Activated T-helper 1 cell treated with Interleukin-2 at 50 U/mL for 16 hours (primary cell): Measurements from ENCODE around the gene TMEM207.

Experiments
- DNase-seq: peaks from one replicate; pipeline ENCODE4 v3.0.0-alpha.2; 2020; ENCODE audit warnings: low read depth

Gene TMEM207

DNA sequence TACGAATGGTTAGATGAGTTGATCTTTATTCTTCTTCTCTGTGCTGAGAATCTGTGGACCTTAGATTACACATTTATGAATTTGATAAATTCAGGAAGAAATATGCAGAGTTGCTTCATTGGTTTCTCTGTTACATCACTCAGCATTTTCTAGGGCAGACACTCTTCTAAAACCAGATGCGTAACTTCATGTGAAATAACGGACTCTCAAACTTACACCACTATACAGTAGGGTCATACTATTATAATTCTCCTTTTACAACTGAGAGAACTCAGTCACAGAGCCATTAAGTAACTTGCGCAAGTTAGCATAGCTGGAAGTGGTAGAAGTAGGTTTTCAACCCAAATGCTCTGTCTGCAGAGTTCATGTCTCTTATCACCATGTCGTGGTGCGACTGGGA lies 5.7 kb downstream of the TMEM207 start:
- DNase-seq, result no peak

DNA sequence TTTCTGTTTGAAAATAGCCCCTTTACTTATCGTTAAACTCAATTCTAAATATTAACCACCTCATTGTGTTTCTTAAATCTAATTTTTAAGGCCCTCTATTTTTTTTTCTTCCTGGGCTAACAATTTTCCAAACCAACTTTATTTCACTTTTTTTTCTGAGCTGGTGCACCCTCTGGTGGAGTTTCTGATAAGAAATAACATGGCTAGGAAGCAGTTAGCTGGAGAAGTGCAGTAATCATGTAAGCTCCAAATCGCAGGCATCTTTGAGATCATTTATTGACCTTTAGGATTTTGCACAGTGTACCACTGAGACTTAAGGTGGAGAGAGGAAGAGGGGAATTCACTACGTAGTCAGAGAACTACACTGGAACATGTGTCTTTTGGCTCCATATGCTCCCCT lies 6.4 kb downstream of the TMEM207 start:
- DNase-seq, result no peak

DNA sequence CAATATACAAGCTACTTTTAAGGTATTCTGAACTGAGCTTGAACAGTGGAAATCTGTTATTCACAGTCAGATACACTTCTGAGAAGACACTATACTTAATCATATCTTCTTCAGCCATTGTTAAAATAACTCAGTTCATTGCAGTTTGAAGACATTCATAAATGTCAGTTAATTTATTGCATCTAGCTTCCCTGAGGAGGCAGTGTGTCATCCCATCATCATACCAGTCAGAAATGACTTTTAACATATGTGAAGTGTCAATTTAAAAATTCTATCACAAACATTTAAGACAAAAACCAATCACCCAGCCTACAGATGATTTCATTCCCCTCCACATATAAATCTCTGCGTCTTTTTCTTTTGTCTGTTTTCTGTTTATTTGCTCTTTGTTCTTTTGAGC lies 7.5 kb downstream of the TMEM207 start:
- DNase-seq, result no peak

DNA sequence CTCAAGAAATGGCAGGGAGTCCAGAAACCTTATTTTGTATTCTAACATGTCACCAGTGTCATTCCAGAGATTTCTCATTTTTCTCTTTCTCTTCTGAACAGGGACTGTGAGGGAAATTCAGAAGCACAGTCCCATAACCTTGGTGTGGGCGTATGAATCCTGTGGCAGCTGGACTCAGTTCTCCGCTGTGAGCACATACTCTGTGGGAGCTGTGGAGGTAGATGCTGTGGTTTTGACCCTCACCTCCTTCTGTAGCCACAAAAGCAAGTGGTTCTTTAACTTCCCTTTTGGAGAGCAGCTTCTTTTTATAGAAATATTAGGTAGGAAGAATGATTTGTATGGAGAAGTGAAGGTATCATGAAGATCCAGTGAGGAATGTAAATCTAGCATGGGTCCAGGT lies 13.4 kb downstream of the TMEM207 start:
- no peak for DNase-seq

DNA sequence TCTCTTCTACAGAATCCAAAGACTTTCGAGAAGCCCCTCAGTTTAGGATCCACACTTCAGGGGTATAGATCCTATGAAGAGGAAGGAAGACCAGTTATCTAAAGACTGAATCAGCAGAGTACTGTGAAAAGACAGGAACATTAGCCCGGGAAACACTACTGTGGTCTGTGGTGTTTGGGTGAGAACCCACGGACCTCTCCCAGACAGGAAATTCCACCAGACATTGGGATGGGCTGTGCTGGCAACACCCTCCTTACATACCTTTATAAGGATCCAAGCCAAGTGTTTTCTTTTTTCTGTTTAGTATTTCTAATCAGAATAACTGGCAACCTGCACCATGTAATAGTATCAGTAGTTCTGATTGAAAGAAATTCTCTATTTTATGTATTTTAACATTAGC lies 14.1 kb downstream of the TMEM207 start:
- no peak for DNase-seq

DNA sequence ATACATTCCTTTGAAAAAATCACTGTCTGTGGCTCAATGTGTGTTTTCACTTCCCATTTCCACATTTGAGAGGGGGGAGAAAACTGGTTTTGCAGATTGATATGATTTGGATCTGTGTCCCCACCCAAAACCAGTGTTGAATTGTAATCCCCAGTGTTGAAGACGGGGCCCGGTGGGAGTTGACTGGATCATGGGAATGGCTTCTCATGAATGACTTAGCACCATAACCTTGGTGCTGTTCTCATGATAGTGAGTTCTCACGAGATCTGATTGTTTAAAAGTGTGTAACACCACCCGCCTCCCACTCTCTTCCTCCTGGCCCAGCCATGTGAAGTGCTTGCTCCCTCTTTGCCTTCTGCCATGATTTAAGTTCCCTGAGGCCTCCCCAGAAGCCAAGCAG lies 16.1 kb downstream of the TMEM207 start:
- no peak for DNase-seq

DNA sequence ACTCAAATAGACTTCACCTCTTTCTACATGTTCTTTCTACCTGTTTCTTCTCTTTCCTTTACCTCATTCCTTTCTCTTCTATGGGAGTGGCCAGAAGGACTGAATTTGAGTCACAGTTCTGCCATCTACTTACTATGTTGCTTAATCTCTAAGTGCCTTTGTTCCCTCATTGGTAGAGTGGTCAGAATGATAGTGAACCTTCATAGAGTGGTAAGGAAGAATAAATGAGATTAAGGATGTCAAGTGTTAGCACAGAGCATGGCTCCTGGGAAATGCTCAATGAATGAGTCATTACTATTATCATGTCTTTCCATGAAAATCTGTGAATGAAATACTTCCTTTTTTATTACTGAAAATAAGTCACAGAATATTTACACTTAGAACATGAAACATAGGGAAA lies 17.5 kb downstream of the TMEM207 start:
- DNase-seq, result no peak

DNA sequence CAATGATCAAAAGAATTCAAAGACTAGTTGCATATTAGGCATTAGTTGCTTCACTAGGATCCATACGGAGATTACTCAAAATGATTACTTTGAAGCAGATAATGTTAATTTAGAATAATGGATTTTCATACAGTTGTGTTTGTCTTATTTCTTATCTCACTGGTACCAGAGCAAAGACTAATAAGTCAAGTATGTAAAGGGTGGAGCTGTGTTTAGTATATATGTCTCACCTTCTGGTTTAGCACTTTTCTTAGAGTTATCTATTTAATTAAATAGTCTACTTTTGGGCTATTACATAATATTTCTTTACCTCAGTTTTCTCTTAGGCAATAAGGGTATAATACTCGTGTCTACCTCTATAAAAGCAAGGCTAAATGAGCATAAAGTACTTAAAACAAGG lies 18.8 kb downstream of the TMEM207 start:
- DNase-seq, result no peak

DNA sequence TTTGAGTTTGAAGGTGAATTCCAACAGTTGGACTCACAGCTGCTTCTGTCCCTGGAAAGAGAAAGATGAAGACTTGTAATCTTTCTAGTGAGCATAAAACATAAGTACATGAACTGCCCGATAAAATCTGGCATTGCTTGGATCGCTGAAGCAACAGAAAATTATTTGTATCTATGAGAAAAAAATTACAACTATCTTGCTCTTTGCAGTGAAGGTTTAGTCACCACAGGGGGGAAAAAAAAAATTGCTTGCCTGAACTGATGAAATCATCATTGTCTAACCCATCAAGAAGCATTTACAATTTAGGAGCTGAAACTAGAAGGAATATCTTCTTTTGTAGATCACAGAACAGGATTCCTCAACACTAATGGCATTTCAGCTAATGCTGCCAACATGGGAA lies 20.0 kb downstream of the TMEM207 start:
- DNase-seq, result no peak

DNA sequence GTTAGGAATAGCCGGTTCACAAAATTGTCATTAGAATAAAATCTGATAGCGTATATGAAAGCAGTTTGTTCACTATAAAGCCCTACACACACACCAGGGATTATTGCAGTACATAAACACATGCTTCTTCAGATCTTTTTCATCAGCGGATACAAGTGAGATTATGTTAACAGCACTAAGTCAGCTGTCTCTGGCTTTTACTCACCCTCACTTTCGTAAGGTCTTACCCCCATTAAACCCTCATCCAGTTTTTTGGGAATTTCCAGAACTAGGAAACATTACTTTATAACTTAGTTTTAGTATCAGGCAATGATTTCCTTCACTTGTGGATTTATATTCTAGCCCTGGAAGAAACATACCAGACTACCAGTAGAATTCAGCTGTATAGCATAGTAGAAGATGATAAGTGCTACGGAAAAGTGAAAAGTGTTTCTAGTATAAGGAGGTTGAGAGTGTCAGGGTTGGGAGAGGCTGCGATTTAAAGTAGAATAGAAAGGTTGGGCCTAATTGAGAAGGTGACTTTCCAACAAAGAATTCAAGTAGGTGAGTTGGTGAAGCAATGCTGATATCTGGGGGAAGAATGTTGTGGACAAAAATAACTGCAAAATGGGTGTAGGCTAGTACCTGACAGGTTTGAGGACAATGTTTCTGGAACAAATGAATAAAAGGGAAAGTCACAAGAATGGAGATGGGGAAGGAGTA lies 22.7 kb downstream of the TMEM207 start:
- no peak for DNase-seq

DNA sequence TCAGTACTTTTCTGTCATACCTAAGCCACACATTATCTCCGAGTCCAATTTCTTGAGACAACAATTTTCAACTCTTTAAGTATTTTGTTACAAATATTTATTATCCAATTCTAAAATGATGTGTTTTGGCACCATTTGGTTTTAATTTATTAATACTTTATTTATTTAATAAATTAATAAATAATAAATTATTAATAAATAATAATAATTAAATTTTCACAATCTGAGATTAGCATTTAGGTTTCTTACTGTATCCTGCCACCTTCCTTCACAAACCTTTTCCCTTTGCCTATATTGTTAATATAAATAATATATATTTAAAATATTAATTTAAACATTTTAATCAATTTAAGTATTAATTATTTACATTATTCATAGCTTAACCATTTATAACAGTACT lies 23.9 kb downstream of the TMEM207 start:
- DNase-seq, result no peak

DNA sequence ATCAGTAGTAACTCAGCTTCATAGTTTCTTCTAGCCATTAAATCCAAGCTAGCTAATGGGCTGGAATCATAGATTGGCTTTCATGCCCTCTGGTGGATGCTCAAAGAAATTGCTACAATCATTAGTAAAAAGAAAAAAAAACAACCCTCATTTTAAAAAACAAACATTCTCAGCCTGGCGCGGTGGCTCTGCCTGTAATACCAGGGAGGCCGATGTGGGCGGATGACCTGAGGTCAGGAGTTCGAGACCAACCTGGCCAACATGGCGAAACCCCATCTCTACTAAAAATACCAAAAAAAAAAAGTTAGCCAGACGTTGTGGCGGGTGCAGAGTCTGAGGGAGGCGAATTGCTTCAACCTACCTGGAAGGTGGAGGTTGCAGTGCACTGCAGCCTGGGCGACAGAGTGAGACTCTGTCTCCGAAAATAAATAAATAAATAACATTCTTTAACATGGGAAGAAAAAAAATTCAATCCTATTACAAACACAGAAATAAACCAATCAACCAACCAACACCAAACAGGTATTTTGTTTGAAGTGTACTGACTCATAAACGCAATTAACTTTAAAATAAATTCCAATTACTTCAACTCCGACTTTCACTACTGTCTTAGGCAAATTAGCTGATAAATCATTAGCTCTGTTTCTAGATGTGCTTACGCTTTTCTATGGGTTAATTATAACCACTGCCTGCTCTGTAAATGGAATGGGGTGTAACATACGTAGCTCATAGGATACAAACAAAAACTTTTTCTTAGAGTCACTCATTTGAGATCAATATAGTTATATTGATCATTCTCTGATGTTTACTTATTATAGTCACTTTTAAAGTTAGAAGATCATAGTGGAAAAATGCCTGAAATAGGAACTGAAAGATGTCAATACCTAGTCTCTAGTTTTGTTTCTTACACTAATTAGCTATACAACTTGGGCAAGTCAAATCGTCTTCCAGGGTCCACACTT lies 24.9 kb downstream of the TMEM207 start:
- DNase-seq, result no peak

DNA sequence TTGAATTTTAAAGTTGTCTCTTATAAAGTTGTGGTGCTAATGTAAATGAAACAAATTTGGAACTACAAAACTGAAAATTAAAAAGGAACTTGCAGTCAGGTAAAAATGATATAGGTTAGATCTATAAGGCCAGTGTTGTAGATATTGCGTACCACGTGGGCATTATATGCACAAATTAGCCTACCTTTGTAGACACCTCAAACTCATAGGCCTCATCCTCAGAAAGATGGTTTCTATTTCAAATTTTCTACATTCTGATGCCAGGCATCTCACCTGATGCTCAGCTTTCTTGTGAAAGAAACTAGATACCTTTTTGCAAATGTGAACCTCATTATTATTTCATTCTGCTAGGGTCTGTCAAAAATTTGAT lies 25.6 kb downstream of the TMEM207 start:
- DNase-seq, result no peak

DNA sequence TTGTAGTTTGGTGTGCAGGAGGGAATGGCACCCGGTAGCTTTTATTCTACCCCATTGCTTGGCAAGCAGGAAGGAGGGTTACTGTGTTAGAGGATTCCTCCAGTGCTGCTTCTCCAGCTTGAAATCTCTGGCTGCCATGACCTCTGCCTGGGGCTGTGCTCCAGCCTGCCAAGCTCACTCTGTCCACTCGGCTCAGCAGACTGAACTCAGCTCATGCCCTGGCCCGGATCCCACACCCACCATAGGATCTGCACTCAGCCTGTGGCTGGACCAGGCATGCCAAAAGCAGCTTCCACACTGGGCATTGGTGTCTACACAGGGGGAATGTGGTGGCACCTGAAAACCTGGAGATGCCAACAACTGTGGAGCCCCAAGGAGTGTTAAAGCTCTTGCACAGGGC lies 35.4 kb downstream of the TMEM207 start:
- DNase-seq, result no peak

DNA sequence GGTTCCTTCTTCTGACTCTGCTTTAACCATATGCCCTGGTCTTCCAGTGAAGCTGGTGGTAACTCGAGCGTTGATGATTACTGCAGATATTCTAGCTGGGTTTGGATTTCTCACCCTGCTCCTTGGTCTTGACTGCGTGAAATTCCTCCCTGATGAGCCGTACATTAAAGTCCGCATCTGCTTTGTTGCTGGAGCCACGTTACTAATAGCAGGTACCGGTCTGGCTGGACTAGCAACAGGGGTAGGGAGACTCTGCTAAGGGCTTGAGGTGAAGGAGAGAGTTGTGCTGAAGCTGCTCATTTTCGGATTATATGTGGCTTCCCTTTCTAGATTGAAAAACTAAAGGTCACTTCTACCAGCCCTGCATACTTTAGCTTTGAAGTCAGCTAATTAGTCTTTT lies 45.0 kb downstream of the TMEM207 start:
- no peak for DNase-seq

DNA sequence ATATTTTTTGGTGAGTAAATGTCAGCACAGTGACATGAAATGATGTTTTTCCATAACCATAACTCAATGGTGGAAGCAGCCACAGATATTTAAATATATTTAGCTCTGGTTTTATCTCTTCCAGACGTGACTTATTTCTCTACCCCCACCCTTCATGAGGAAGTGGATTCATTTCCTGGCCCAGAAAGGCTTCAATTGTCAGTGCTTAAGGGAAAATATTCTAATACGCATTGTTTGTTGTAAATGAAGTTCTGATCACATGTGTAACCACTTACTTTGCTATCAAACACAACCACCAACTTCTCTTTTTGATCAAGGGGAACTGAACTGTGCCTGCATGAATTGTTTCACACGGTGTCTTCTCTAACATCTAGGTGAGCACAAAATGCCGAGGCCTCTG lies 47.7 kb downstream of the TMEM207 start:
- DNase-seq, result no peak

DNA sequence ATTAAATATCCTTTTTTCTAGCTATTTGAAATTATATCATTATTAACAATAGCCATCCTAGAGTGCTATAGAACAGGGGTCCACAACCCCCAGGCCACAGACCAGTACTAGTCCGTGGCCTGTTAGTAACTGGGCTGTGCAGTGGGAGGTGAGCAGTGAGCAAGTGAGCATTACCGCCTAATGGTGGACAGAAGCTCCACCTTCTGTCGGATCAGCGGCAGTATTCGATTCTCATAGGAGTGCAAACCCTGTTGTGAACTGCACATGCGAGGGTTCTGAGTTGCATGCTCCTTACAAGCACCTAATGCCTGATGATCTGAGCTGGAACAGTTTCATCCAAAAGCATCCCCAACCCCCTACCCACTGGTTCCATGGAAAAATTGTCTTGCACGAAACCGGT lies 50.0 kb downstream of the TMEM207 start:
- DNase-seq, result no peak

DNA sequence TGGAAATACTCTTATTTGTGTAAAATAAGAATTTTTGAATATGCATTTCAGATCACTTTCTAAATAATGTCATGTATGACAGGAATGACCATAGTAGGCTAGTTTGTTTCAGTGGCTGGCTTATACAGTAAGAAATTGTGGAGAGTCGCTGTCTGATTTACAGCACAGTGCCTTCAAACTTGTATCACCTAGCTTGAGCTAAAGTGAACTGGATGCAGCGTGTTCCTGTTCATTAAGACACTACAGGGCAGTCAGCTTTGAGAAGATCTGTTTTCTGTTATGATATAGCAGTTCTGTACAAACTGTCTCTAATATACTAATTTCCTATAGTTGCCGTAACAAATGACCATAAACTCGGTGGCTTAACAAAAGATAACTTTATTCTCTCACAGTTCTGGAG lies 51.8 kb downstream of the TMEM207 start:
- DNase-seq, result no peak

DNA sequence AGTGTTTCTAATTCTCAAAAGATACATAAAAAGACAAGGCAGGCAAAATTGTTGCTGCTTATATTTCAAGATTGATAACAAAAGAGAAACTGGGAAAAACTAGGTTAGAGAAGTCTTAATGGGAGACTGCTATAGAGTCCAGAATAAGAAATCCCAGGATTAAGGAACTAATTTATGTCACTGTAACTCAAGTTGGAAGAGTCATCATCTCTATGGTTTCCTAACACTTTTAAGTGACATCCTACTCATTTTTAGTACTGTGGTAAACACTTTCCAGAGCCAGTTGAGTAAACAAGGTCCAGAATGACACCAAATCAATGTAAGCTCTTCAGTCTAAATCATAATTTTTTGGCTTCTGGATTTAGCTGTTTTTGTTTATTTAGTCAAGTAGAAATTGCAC lies 53.7 kb downstream of the TMEM207 start:
- no peak for DNase-seq

DNA sequence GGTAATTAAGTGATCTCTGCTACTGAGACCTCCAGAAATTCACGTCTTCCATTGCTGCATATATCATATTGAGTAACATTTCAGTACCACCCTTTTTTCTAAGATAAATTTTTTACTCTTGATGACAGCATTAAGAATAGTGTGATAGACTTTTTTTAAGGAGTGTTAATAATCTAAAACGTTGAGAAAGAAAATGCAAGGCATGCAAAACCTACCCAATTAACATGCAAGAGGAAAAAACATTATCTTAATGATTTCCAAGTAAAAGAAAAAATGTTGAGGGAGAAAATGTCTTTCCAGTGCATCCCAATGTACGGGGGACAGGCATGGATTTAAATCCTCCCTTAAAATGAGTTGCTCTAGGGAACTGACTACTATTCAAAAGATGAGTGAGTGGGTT lies 61.0 kb downstream of the TMEM207 start:
- no peak for DNase-seq

DNA sequence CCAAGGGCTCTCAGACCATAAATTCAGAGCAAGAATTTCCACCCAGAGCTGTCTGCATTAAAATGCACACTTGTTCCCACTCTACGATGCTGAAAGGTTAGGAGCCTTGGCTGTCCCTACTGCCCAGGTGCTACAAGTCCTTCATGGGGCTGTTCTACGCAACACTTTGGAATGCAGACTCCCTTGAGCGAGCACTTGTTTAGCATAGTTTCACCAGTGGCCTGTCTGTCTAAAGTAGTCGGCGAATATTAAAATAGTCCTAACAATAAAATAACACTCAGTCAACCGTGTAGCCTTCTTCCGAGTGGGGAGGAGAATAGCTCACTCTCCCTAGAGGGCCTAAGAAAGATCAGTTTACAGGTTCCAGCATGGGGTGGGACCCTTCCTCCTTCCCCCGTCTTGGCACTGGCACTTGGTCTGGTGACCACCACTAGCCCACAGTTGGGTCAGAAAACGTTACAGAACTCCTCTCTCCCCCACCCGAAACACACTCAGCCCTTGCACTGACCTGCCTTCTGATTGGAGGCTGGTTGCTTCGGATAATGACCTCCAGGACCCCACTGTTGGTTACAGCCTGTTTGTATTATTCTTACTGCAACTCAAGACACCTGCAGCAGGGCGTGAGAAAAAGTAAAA lies 62.0 kb downstream of the TMEM207 start, which contains the start of gene CLDN16:
Gene CLDN16, plus strand, starts transcription at position 586 of the 636 bp plus-strand sequence. CDS start 167 bp downstream, outside the sequence.
- DNase-seq, result no peak

DNA sequence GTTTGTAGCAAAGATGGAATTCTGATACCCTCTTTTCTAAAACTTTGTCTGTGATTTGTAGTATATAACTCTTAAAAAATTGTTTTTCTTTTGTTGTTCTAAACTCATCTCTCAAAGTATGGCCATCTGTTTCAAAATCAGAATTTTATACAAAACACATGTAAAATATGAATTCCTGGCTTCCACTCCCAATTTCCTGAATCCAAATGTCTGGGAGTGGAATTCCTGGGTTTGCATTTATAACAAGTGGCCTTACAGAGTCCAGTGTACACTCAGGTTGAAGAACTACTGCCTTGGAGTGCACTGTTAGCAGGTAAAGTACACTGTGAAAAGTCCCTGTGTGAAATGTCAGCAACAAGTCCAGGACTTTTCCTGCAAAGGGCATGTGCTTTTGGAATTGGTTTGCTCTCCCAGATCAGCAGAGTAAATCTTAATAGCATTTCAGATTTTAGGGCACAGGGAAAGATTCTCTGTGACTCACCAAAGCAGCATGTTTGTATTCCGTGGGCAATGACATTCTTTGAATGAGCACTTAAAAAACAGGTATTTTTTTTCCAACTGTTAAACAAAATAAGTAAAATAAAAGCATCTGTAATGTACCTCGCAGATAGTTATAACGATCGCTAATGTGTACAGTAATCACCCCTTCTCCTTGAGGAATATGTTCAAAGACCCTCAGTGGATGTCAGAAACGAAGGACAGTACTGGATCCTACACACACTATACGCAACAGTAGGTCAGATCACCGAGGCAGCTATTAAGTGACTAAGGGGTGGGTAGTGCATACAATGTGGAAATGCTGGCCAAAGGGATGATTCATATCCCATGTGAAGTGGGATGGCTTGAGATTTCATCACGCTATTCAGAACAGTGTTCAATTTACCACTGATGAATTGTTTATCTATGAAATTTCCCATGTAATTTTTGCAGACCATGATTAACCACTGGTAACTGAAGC lies 63.7 kb downstream of the TMEM207 start:
- no peak for DNase-seq
